Hepatocyte (in vitro differentiated cells): ENCODE results near the gene FOXQ1. TPM values are rescaled to one million over a fixed set of nuclear protein-coding genes. Genes with fewer than 3 reads are reported as not detected.
"Not testable (repeated sequence)": the region's sequence is repeated elsewhere in the genome, so short reads cannot be mapped to it uniquely, and the experiment has no call there.

Source experiments
- DNase-seq: peaks from one replicate; pipeline ENCODE4 v3.0.0-alpha.2; 2016; ENCODE audit warnings: low spot score
- H2AFZ ChIP-seq: fragments of 200-600 bp; sonication (generic); 2 replicates; pipeline ENCODE4 v1.6.0; 2016; ENCODE audit warnings: antibody characterized with exemption, mild to moderate bottlenecking
- H3K27ac ChIP-seq: fragments of 200-600 bp; sonication (generic); 2 replicates; pipeline ENCODE4 v1.5.1; 2016; ENCODE audit warnings: mild to moderate bottlenecking
- H3K27me3 ChIP-seq: fragments of 200-600 bp; sonication (generic); 2 replicates; pipeline ENCODE4 v1.6.1; 2016
- H3K36me3 ChIP-seq: fragments of 200-600 bp; sonication (generic); replicated peaks from 2 replicates; pipeline ENCODE4 v1.5.1; 2016; ENCODE audit warnings: low read depth; ENCODE audit not compliant: insufficient read depth
- H3K4me1 ChIP-seq: fragments of 200-600 bp; sonication (generic); 2 replicates; pipeline ENCODE4 v1.5.1; 2016; ENCODE audit warnings: mild to moderate bottlenecking, moderate library complexity; ENCODE audit not compliant: insufficient read depth
- H3K4me2 ChIP-seq: fragments of 200-600 bp; sonication (generic); 2 replicates; pipeline ENCODE4 v1.6.0; 2016
- H3K4me3 ChIP-seq: fragments of 200-600 bp; sonication (generic); 2 replicates; pipeline ENCODE4 v1.5.1; 2016; ENCODE audit warnings: mild to moderate bottlenecking
- H3K79me2 ChIP-seq: fragments of 200-600 bp; sonication (generic); 2 replicates; pipeline ENCODE4 v1.6.0; 2017; ENCODE audit warnings: mild to moderate bottlenecking
- H3K9me2 ChIP-seq: fragments of 200-600 bp; sonication (generic); replicated peaks from 2 replicates; pipeline ENCODE4 v1.6.0; 2017; ENCODE audit warnings: mild to moderate bottlenecking; ENCODE audit not compliant: insufficient read depth
- H3K9me3 ChIP-seq: fragments of 200-600 bp; sonication (generic); 2 replicates; pipeline ENCODE4 v1.5.1; 2016; ENCODE audit warnings: low read depth, mild to moderate bottlenecking
- H4K20me1 ChIP-seq: fragments of 200-600 bp; sonication (generic); 2 replicates; pipeline ENCODE4 v1.6.0; 2016; ENCODE audit warnings: mild to moderate bottlenecking; ENCODE audit not compliant: insufficient read depth, poor library complexity, severe bottlenecking
- EZH2 ChIP-seq: fragments of 200-600 bp; sonication (generic); IDR thresholded peaks from 2 replicates; pipeline ENCODE4 v1.6.1; 2016; ENCODE audit warnings: antibody characterized with exemption, mild to moderate bottlenecking, borderline replicate concordance
- EZH2phosphoT487 ChIP-seq: fragments of 200-600 bp; sonication (generic); IDR thresholded peaks from one replicate; pipeline ENCODE4 v1.6.1; 2018; ENCODE audit warnings: antibody characterized with exemption, mild to moderate bottlenecking, low read depth, moderate library complexity; ENCODE audit not compliant: unreplicated experiment, severe bottlenecking
- WGBS: methylation state at CpG from one replicate; pipeline ENCODE4 v1.1.6; 2016; ENCODE audit warnings: low lambda C conversion rate; ENCODE audit errors: missing lambda C conversion rate; 5-methylcytosine and 5-hydroxymethylcytosine counted together
- polyA plus RNA-seq: library from polyadenylated mRNA; unstranded; fragments of >200 nt; fragmentation: Nextera tagmentation; extraction: Ambion mirVana; gene quantifications from 2 replicates; pipeline ENCODE4 v1.2.1, GENCODE V29; 2016
- total RNA-seq: library from RNA; depleted of rRNA; stranded (reverse); fragments of >200 nt; gene quantifications from 2 replicates; pipeline ENCODE4 v1.2.3, GENCODE V29; 2014
- TF ChIP-seq, protein P1 (sequence below): fragments of 200-600 bp; sonication (generic); IDR thresholded peaks from 2 replicates; pipeline ENCODE4 v1.5.1; 2016; ENCODE audit warnings: antibody characterized with exemption, mild to moderate bottlenecking; ENCODE audit not compliant: poor library complexity

Gene FOXQ1
- total and polyA plus RNA-seq, 2 experiments from 2014 or later = 12.8 to 25.9 TPM

DNA sequence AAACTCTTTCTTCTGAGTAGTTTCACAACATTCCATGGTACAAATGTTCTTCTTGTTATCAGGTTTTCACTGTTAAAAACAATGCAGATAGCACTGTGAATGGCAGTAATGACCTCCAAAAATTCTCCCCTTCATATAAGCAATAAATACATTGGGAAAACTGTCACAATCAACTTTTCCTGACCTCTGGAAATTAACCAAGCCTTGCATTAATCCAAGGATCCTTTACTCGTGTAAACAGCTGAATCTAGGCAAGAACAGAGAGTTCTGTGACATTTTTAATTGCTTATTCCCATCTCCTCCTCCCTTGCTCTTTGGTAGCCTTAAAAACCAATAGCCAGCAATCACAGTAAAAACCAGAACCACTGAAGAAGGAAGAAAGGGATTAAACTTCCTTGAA is 37.8 kb downstream of the FOXQ1 start:
- 39% methylated on average over 1 of the region's 1 CpG for WGBS
- Histone ChIP-seq H4K20me1 (no peaks in the 10 kb centered on the region), H3K4me2 (no peak overlapping the region), H3K4me3 (no peak overlapping the region), H3K27me3 (no peaks in the 10 kb centered on the region), H3K36me3 (no peaks in the 10 kb centered on the region), H2AFZ (no peak overlapping the region), H3K9me3 (peaks cover 19% of the 10 kb centered on the region), H3K9me2 (no peaks in the 10 kb centered on the region), H3K27ac (no peak overlapping the region), H3K79me2 (no peaks in the 10 kb centered on the region), H3K4me1 (no peaks in the 10 kb centered on the region)
- no peak for DNase-seq
- TF ChIP-seq, protein P1, sequence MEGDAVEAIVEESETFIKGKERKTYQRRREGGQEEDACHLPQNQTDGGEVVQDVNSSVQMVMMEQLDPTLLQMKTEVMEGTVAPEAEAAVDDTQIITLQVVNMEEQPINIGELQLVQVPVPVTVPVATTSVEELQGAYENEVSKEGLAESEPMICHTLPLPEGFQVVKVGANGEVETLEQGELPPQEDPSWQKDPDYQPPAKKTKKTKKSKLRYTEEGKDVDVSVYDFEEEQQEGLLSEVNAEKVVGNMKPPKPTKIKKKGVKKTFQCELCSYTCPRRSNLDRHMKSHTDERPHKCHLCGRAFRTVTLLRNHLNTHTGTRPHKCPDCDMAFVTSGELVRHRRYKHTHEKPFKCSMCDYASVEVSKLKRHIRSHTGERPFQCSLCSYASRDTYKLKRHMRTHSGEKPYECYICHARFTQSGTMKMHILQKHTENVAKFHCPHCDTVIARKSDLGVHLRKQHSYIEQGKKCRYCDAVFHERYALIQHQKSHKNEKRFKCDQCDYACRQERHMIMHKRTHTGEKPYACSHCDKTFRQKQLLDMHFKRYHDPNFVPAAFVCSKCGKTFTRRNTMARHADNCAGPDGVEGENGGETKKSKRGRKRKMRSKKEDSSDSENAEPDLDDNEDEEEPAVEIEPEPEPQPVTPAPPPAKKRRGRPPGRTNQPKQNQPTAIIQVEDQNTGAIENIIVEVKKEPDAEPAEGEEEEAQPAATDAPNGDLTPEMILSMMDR = no peak
- TF ChIP-seq EZH2 = no peak
- TF ChIP-seq EZH2phosphoT487 = no peak

DNA sequence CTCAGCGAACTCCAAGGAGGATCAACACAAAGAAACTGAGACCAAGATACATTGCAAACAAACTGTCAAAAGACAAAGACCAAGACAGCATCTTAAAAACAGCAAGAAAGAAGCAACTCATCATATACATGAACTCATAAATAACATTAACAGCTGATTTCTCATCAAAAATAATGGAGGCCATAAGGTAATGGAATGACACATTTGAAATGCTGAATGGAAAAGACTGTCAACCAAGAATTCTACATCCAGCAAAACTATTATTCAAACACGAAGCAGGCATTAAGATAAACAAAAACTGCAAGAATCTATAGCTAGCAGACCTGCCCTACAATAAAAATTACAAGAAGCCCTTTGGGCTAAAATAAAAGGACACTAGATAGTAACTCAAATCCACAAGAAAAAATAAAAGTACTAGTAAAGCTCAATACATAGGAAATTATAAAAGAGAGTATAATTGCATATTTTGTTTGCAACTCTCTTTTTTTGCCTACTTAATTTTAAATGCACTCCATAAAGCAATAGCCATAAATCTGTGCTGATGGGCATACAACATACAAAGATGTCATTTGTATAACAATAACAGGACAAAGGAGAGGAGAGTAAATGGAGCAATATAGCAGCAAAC is 39.6 kb downstream of the FOXQ1 start:
- TF ChIP-seq EZH2 = no peak
- TF ChIP-seq, protein P1 = no peak
- TF ChIP-seq EZH2phosphoT487 = no peak
- 85% methylated on average over 2 of the region's 2 CpGs for WGBS

DNA sequence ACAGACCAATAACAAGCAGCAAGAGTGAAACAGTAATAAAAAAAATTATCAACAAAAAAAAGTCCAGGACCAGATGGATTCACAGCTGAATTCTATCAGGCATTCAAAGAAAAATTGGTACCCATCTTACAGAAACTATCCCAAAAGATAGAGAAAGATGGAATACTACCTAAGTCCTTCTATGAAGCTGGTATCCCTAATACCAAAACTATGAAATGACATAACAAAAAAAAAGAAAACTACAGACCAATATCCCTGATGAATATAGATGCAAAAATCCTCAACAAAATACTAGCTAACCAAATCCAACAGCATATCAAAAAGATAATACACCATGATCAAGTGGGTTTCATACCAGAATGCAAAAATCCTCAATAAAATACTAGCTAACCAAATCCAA is 43.2 kb downstream of the FOXQ1 start:
- not testable (repeated sequence) for H2AFZ ChIP-seq, H3K27me3 ChIP-seq, DNase-seq, H3K9me2 ChIP-seq, H3K4me1 ChIP-seq, H3K27ac ChIP-seq, H3K4me3 ChIP-seq, H4K20me1 ChIP-seq, H3K36me3 ChIP-seq, H3K79me2 ChIP-seq, H3K4me2 ChIP-seq
- H3K9me3 ChIP-seq = peaks cover 19% of the 10 kb centered on the region

More for the DNA sequence above, 39.6 kb downstream of the FOXQ1 start:
- Histone ChIP-seq H3K9me3 (peaks cover 19% of the 10 kb centered on the region), H3K27me3 (no peaks in the 10 kb centered on the region), H3K4me1 (no peaks in the 10 kb centered on the region), H3K9me2 (no peaks in the 10 kb centered on the region), H2AFZ (no peak overlapping the region), H3K36me3 (no peaks in the 10 kb centered on the region), H3K79me2 (no peaks in the 10 kb centered on the region), H4K20me1 (no peaks in the 10 kb centered on the region), H3K4me3 (no peak overlapping the region), H3K4me2 (no peak overlapping the region), H3K27ac (no peak overlapping the region)
- DNase-seq = no peak

DNA sequence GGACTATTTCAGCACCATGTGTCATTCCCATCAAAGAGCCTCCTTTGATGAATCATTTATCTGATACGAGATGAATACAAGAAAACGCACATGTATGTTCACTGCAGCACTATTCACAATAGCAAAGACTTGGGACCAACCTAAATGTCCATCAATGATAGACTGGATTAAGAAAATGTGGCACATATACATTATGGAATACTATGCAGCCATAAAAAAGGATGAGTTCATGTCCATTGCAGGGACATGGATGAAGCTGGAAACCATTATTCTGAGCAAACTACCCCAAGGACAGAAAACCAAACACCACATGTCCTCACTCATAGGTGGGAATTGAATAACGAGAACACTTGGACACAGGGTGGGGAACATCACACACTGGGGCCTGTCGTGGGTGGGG is 49.8 kb downstream of the FOXQ1 start:
- H3K9me2 ChIP-seq, H3K27me3 ChIP-seq, H4K20me1 ChIP-seq, H3K9me3 ChIP-seq, H3K4me1 ChIP-seq, H3K36me3 ChIP-seq, H3K4me3 ChIP-seq, H3K79me2 ChIP-seq, H3K27ac ChIP-seq, H2AFZ ChIP-seq, H3K4me2 ChIP-seq, DNase-seq: not testable (repeated sequence)
- 92% methylated on average over 4 of the region's 4 CpGs for WGBS
